Esophagus muscularis mucosa (tissue), 4 donors: ENCODE data around the gene MX2.

Source experiments
- CTCF ChIP-seq, 3 experiments: fragments of 200-600 bp in 2 of 3; fragments of 450-650 bp in 1 of 3; sonication (generic) in 2 of 3; IDR thresholded peaks; one replicate each; pipeline ENCODE4 v1.5.1; 2017 to 2019; ENCODE audit warnings: antibody characterized with exemption in 3 of 3, mild to moderate bottlenecking in 2 of 3, moderate library complexity in 1 of 3
- EP300 ChIP-seq: sonication (generic); formaldehyde crosslinking; IDR thresholded peaks from one replicate; pipeline ENCODE4 v1.6.1; 2017; ENCODE audit warnings: antibody characterized with exemption
- POLR2A ChIP-seq: fragments of 450-650 bp; IDR thresholded peaks from one replicate; pipeline ENCODE4 v1.6.1; 2017; ENCODE audit warnings: antibody characterized with exemption, moderate library complexity, mild to moderate bottlenecking, low read depth

GRCh38 chr21:41327753-41328152 is 34.1 kb upstream of the MX2 start:
- TF ChIP-seq CTCF (IDR thresholded peaks at IDR 0.05) (no peak), EP300 (no peak), POLR2A (no peak)
